Neuronal stem cell (in vitro differentiated cells): ENCODE results near the gene WDR38.

Experiments
- DNase-seq: peaks from one replicate; pipeline ENCODE4 v3.0.0-alpha.2; 2013; ENCODE audit warnings: low spot score
- H2AFZ ChIP-seq: one replicate; pipeline ENCODE4 v1.6.1; 2013; ENCODE audit warnings: mild to moderate bottlenecking, low read length, inconsistent platforms
- H2AK5ac ChIP-seq: 2 replicates; pipeline ENCODE4 v1.6.1; 2013; ENCODE audit warnings: low read depth, mild to moderate bottlenecking, inconsistent platforms, low read length, moderate library complexity, mixed read lengths
- H2BK120ac ChIP-seq: 2 replicates; pipeline ENCODE4 v1.6.1; 2013; ENCODE audit warnings: low read depth, mild to moderate bottlenecking, inconsistent platforms, low read length, moderate library complexity, mixed read lengths
- H2BK12ac ChIP-seq: one replicate; pipeline ENCODE4 v1.6.1; 2013; ENCODE audit warnings: low read length, inconsistent platforms
- H2BK15ac ChIP-seq: 2 replicates; pipeline ENCODE4 v1.6.1; 2013; ENCODE audit warnings: mild to moderate bottlenecking, low read length, inconsistent platforms, mixed read lengths
- H2BK5ac ChIP-seq: one replicate; pipeline ENCODE4 v1.6.1; 2013; ENCODE audit warnings: inconsistent platforms, mild to moderate bottlenecking, low read length, moderate library complexity
- H3K14ac ChIP-seq: one replicate; pipeline ENCODE4 v1.6.1; 2013; ENCODE audit warnings: low read length, inconsistent platforms
- H3K18ac ChIP-seq: 2 replicates; pipeline ENCODE4 v1.6.1; 2013; ENCODE audit warnings: low read length, inconsistent platforms
- H3K23ac ChIP-seq: 2 replicates; pipeline ENCODE4 v1.6.1; 2013; ENCODE audit warnings: low read depth, mild to moderate bottlenecking, mixed read lengths, low read length, inconsistent platforms; ENCODE audit not compliant: poor library complexity
- H3K27ac ChIP-seq: replicated peaks from 3 replicates; pipeline ENCODE4 v1.5.1; 2013; ENCODE audit warnings: low read length, inconsistent platforms
- H3K27me3 ChIP-seq, 3 experiments: 2 replicates each; pipeline ENCODE4 v1.6.1; 2013; ENCODE audit warnings: low read length in 3 of 3, mild to moderate bottlenecking in 2 of 3, inconsistent platforms in 1 of 3, low read depth in 1 of 3, mixed read lengths in 1 of 3, moderate library complexity in 1 of 3; ENCODE audit not compliant: control insufficient read depth in 3 of 3, insufficient read depth in 3 of 3
- H3K36me3 ChIP-seq, 2 donors: replicated peaks in 1 of 2; 2 replicates each; pipeline ENCODE4 v1.6.1; 2013; ENCODE audit warnings: low read length in 2 of 2; ENCODE audit not compliant: control insufficient read depth in 2 of 2, insufficient read depth in 2 of 2
- H3K4ac ChIP-seq: 2 replicates; pipeline ENCODE4 v1.6.1; 2013; ENCODE audit warnings: inconsistent platforms, mild to moderate bottlenecking, low read length, moderate library complexity
- H3K4me1 ChIP-seq, 2 donors: 1 replicate in 1 of 2; 2 replicates in 1 of 2; pipeline ENCODE4 v1.6.1; 2013; ENCODE audit warnings: low read length in 2 of 2, low read depth in 1 of 2; ENCODE audit not compliant: control insufficient read depth in 2 of 2, insufficient read depth in 1 of 2
- H3K4me2 ChIP-seq: one replicate; pipeline ENCODE4 v1.6.1; 2013; ENCODE audit warnings: mild to moderate bottlenecking, low read length, inconsistent platforms; ENCODE audit not compliant: insufficient read depth, poor library complexity, severe bottlenecking
- H3K4me3 ChIP-seq, 2 donors: 2 replicates each; pipeline ENCODE4 v1.5.1; 2013; ENCODE audit warnings: low read length in 2 of 2, mild to moderate bottlenecking in 2 of 2, inconsistent platforms in 1 of 2, moderate library complexity in 1 of 2
- H3K79me1 ChIP-seq: one replicate; pipeline ENCODE4 v1.6.1; 2013; ENCODE audit warnings: low read depth, mild to moderate bottlenecking, inconsistent platforms, low read length, moderate library complexity
- H3K9ac ChIP-seq: one replicate; pipeline ENCODE4 v1.6.1; 2013; ENCODE audit warnings: mild to moderate bottlenecking, low read depth, low read length, inconsistent platforms; ENCODE audit not compliant: poor library complexity
- H3K9me3 ChIP-seq, 2 donors: replicated peaks in 1 of 2; 2 replicates each; pipeline versions ENCODE3 to v1.6.1; 2013; ENCODE audit warnings: low read length in 2 of 2, mild to moderate bottlenecking in 2 of 2, inconsistent platforms in 1 of 2, low read depth in 1 of 2, mixed read lengths in 1 of 2, moderate library complexity in 1 of 2; ENCODE audit not compliant: control insufficient read depth in 2 of 2, insufficient read depth in 1 of 2
- H4K8ac ChIP-seq: one replicate; pipeline ENCODE4 v1.6.1; 2013; ENCODE audit warnings: low read depth, mild to moderate bottlenecking, inconsistent platforms, low read length, moderate library complexity
- H4K91ac ChIP-seq: one replicate; pipeline ENCODE4 v1.6.1; 2013; ENCODE audit warnings: low read length, low read depth, mild to moderate bottlenecking, inconsistent platforms; ENCODE audit not compliant: poor library complexity
- WGBS, 2 donors: extraction: QIAGEN DNeasy Blood & Tissue Kit; methylation state at CpG; one replicate each; pipeline ENCODE4 v1.1.7; 2013; ENCODE audit warnings: missing lambda C conversion rate in 2 of 2, mixed read lengths in 1 of 2; ENCODE audit not compliant: insufficient read length in 2 of 2, insufficient replicate concordance in 1 of 2; ENCODE audit errors: extremely low coverage in 2 of 2; 5-methylcytosine and 5-hydroxymethylcytosine counted together

WDR38 gene

GRCh38 chr9:124853605-124854143 is 414 bp downstream of the WDR38 start:
- peak overlapping the region; percentile 11 for H2BK5ac ChIP-seq
- no peak overlapping the region for H3K9ac ChIP-seq
- DNase-seq = no peak
- H3K4ac ChIP-seq = no peak overlapping the region
- no peak overlapping the region for H2BK120ac ChIP-seq
- peak overlapping the region; percentile 50 for H2BK15ac ChIP-seq
- peak overlapping the region in 1 of 2 donors; percentile 48 for H3K4me3 ChIP-seq
- no peaks in the 10 kb centered on the region for H3K79me1 ChIP-seq
- H4K8ac ChIP-seq = no peak overlapping the region
- peaks cover 20 to 25% of the 10 kb centered on the region in 2 donors for H3K36me3 ChIP-seq
- WGBS, 2 donors = no CpG with 5 or more reads among the region's 11 CpGs
- H2AK5ac ChIP-seq = peak overlapping the region; percentile 54
- peak overlapping the region; percentile 22 for H3K23ac ChIP-seq
- H3K4me1 ChIP-seq = peaks cover 4 to 12% of the 10 kb centered on the region in 2 donors
- H3K14ac ChIP-seq = no peak overlapping the region
- no peak overlapping the region for H2BK12ac ChIP-seq
- peak overlapping the region; percentile 66 for H3K4me2 ChIP-seq
- H3K9me3 ChIP-seq = no peaks in the 10 kb centered on the region
- peak overlapping the region; percentile 63 for H3K18ac ChIP-seq
- H4K91ac ChIP-seq = no peak overlapping the region
- H3K27me3 ChIP-seq = peaks cover 0 to 3% (median 0%) of the 10 kb centered on the region in 3 experiments
- H3K27ac ChIP-seq = no peak overlapping the region
- peak overlapping the region; percentile 96 for H2AFZ ChIP-seq

- DNase-seq = no peak
- H3K27ac ChIP-seq = no peak overlapping the region
- peak overlapping the region; percentile 96 for H2AFZ ChIP-seq
- H3K36me3 ChIP-seq = peaks cover 25 to 30% of the 10 kb centered on the region in 2 donors
- no peaks in the 10 kb centered on the region for H3K79me1 ChIP-seq
- H4K91ac ChIP-seq = no peak overlapping the region
- no peaks in the 10 kb centered on the region for H3K9me3 ChIP-seq
- no peak overlapping the region for H3K4me2 ChIP-seq
- H3K4me1 ChIP-seq = peaks cover 4 to 12% of the 10 kb centered on the region in 2 donors
- H3K9ac ChIP-seq = no peak overlapping the region
- peaks cover 0 to 3% (median 0%) of the 10 kb centered on the region in 3 experiments for H3K27me3 ChIP-seq
- no peak overlapping the region for H3K14ac ChIP-seq
- no peak overlapping the region for H3K18ac ChIP-seq
- H3K23ac ChIP-seq = no peak overlapping the region
- no peak overlapping the region for H3K4ac ChIP-seq
- peak overlapping the region; percentile 11 for H2BK5ac ChIP-seq
- peak overlapping the region; percentile 41 for H2AK5ac ChIP-seq
- H3K4me3 ChIP-seq = no peak overlapping the region
- peak overlapping the region; percentile 50 for H2BK15ac ChIP-seq
- no peak overlapping the region for H2BK120ac ChIP-seq
- no CpG with 5 or more reads among the region's 8 CpGs for WGBS, 2 donors
- H2BK12ac ChIP-seq = no peak overlapping the region
- H4K8ac ChIP-seq = no peak overlapping the region
Measured at GRCh38 chr9:124854161-124854560, 901 bp downstream of the WDR38 start.

- Histone ChIP-seq H3K9ac (no peak overlapping the region), H2BK15ac (no peak overlapping the region), H2BK12ac (no peak overlapping the region), H3K27ac (no peak overlapping the region), H3K4me1 (peaks cover 4 to 11% of the 10 kb centered on the region in 2 donors), H3K4ac (no peak overlapping the region), H2BK120ac (no peak overlapping the region), H3K9me3 (no peaks in the 10 kb centered on the region), H3K14ac (no peak overlapping the region), H4K8ac (no peak overlapping the region), H4K91ac (no peak overlapping the region), H3K36me3 (peaks cover 32 to 36% of the 10 kb centered on the region in 2 donors), H2BK5ac (no peak overlapping the region), H2AFZ (no peak overlapping the region), H3K23ac (no peak overlapping the region), H3K4me3 (no peak overlapping the region), H3K79me1 (no peaks in the 10 kb centered on the region), H3K4me2 (no peak overlapping the region), H3K18ac (no peak overlapping the region), H2AK5ac (no peak overlapping the region), H3K27me3 (peaks cover 0 to 3% (median 0%) of the 10 kb centered on the region in 3 experiments)
- no peak for DNase-seq
- no CpG with 5 or more reads among the region's 7 CpGs for WGBS, 2 donors
Measured at GRCh38 chr9:124854822-124855221, 1.6 kb downstream of the WDR38 start.

DNA sequence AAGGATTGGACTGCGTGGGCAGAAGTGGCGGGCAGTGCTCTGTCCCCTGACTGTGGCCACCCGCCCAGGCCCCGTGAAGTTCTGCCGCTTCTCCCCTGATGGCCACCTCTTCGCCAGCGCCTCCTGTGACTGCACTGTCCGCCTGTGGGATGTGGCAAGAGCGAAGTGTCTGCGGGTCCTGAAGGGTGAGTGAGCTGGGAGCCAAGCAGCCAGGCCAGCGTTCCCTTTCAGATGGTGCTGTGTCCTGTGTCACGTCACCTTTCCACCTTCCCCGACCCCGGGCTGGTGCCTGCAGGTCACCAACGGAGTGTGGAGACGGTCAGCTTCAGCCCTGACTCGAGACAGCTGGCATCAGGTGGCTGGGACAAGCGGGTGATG is 2.3 kb downstream of the WDR38 start:
- Histone ChIP-seq H3K4ac (no peak overlapping the region), H2BK120ac (no peak overlapping the region), H3K4me1 (peaks cover 8 to 13% of the 10 kb centered on the region in 2 donors), H3K27me3 (peaks cover 0 to 3% (median 0%) of the 10 kb centered on the region in 3 experiments), H2BK5ac (peak overlapping the region; percentile 45), H4K8ac (peak overlapping the region; percentile 90), H2AFZ (no peak overlapping the region), H3K23ac (peak overlapping the region; percentile 47), H4K91ac (no peak overlapping the region), H2BK15ac (no peak overlapping the region), H2BK12ac (no peak overlapping the region), H3K14ac (no peak overlapping the region), H3K79me1 (peaks cover 3% of the 10 kb centered on the region), H3K36me3 (peaks cover 39 to 44% of the 10 kb centered on the region in 2 donors), H3K4me3 (no peak overlapping the region), H3K18ac (no peak overlapping the region), H3K9ac (peak overlapping the region; percentile 72), H3K9me3 (no peaks in the 10 kb centered on the region), H3K4me2 (no peak overlapping the region), H3K27ac (no peak overlapping the region), H2AK5ac (peak overlapping the region; percentile 32)
- no peak for DNase-seq
- no CpG with 5 or more reads among the region's 18 CpGs for WGBS, 2 donors
